ENCODE measurements around the gene KCNK6.
"Not testable (repeated sequence)": the region's sequence is repeated elsewhere in the genome, so short reads cannot be mapped to it uniquely, and the experiment has no call there.

The KCNK6 gene

DNA sequence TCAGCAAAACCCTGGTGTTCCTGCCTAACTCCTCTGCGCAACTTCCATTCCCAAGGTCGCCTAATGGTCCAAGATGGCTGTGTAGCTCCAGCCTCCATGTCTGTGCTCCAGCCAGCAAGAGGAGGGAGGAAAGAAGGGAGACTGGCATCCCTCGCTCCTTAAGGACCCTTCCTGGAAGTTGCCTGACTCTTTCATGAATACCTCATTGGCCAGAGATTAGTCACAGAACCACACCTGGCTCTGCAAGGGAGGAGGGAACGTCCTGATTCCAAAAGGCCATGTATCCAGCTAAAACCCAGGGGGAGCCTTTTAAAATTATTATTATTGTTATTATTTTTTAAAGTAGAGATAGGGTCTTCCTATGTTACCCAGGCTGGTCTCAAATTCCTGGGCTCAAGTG lies 4.8 kb downstream of the KCNK6 start:
- no peak for DNase-seq

DNA sequence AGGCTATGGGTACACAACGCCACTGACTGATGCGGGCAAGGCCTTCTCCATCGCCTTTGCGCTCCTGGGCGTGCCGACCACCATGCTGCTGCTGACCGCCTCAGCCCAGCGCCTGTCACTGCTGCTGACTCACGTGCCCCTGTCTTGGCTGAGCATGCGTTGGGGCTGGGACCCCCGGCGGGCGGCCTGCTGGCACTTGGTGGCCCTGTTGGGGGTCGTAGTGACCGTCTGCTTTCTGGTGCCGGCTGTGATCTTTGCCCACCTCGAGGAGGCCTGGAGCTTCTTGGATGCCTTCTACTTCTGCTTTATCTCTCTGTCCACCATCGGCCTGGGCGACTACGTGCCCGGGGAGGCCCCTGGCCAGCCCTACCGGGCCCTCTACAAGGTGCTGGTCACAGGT lies 6.9 kb downstream of the KCNK6 start:
- DNase-seq = no peak

DNA sequence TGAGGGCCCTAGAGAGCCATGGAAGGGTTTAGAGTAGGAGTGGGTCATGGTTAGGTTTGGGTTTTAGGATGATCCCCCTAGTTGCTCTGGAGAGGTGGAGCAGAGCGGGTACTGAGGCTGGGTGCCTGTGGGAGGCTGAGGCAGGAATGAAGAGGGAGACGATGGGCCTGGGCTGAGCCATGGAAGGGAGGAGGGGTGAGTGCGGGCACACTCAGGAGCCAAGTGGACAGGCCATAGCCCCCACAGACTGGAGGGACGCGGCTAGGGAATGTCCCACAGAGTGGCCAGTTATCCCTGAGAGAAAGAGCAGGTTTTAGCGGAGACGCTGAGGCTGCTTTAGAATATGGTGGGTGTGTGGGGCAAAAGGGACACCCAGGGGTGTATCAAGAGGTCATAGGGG lies 10.0 kb downstream of the KCNK6 start:
- no peak for DNase-seq

DNA sequence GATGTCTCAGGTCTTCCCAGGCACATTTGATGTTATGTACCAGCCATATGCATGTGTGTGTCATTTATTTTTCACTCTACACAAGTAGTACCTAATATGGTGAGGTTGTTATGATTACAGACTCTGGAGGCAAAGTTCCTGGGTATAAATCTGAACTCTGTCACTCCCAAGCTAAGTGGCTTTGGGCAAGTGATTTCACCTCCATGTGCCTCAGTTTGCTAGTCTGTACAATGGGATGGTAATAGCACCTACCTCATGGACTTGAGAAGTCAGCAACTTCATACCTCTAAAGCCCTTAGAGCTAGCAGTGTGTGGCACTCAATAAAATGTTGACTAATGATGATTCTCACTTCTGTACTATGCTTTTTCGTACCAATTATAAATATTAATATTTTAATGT lies 12.1 kb downstream of the KCNK6 start:
- no peak for DNase-seq

DNA sequence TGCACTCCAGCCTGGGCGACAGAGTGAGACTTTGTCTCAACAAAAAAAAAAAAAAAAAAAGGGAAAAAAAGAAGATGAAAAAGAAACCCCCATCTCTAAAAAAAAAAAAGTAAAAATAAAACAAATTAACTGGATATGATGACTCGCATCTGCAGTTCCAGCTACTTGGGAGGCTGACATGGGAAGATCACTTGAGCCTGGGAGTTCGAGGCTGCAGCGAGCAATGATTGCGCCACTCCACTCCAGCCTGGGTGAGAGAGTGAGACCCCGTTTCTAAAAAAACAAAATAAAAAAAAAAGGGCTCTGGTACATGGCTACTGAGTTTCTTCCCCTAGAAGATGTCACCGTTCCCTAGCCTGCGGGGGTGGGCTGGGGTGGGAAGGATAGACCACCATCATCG lies 13.6 kb downstream of the KCNK6 start:
- DNase-seq = no peak

DNA sequence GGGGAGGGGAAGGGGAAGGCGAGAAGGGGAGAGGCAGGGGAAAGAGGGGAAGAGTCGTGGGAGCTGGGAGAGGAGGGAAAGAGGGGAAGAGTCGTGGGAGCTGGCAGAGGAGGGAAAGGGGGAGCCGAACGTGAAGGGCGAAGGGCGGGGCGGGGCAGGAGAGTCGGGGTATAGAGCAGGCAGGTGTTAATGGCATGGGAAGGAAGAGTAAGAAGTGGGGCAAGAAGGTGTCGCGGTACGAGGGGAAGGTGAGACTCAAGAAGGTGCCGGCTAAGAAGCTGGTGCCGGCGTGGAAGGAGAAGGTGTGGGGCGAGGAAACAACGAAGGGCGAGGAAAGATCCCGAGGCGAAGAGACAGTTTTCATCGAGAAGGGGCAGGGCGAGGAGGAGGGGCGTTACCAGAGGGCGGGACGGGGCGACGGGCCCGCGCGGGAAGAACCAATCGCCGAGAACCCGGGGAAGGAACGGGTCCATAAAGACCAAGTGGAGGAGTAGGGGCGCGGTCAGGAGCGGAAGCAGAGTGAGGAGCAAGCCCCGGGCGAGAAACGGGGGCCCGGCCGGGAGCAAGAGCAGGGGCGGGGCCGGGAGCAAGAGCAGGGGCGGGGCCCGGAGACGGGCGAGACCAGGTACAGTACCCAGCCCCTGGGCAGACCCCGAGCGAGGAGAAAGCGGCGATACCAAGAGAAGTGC lies 16.4 kb downstream of the KCNK6 start:
- DNase-seq = peak; percentile 96 to 98

DNA sequence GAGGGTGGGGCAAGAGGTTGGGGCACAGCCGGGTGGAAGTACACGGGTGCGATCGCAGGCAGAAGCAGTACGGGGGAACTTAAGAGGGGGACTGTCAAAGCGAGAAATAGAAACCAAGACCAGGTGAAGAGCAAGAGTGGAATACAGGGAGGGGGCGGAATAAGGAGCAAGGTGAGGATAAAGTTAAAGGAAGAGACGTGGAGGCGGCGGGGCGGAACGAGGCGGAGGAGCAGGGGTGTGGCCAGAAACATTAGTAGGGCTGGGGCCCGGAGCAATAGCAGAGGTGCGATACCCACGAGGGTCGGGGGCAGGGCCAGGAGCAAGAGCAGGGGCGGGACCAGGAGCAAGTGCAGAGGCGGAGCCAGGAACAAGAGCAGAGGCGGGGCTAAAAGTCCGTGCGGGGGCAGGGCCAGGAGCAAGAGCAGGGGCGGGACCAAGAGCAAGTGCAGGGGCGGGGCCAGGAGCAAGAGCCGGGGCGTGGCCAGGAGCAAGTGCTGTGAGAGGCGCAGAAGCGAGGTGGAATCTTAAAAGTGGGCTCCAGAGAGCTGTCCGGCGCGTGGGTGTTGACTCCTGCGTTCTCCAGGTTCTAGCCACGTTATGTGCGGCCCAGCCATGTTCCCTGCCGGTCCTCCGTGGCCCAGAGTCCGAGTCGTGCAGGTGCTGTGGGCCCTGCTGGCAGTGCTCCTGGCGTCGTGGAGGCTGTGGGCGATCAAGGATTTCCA lies 17.2 kb downstream of the KCNK6 start:
- peak; percentile 98 to 99 for DNase-seq

DNA sequence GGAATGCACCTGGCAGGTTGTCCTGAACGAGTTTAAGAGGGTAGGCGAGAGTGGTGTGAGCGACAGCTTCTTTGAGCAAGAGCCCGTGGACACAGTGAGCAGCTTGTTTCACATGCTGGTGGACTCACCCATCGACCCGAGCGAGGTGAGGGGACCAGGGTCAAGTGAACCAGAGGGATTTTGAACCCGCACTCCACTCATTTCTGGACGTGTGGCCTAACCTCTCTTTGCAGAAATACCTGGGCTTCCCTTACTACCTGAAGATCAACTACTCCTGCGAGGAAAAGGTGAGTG lies 17.7 kb downstream of the KCNK6 start:
- DNase-seq = no peak

DNA sequence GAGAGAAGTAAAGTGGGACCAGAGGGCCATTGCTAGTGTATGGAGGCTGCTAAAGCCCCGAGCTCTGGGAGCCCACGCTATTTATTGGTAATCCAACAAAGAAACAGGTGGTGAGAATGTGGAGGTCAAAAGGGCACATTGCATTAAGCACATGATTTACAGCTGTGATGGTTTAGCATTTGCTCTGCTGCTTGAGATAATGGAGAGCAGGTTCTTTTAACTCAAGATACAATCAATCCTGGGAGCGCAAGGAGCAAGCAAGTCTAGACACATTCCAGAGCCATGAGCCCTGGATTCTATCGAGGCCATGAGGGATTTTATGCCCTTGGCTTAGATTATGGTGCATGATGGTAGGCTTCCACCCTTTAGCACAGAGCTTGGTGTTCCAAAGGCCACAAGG lies 19.4 kb downstream of the KCNK6 start:
- not testable (repeated sequence) for DNase-seq

DNA sequence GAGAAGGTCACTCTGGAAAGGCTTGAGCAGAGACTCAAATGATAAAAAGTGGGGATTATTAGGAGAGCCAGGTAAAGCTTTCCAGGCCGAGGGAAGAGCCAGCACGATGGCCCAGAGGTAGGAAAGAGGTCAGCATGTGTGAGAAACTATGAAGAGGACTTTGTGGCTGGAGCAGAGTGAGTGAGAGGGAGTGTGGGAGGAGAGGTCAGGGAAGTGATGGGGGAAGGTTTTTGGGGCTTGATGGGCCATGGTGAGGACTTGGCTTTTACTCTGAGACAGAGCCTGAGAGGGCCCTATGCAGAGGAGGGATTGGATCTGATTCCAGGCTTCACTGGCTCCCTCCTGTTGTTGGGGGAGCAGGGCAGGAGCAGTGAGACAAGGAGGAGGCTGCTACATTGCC lies 21.3 kb downstream of the KCNK6 start:
- DNase-seq = no peak

DNA sequence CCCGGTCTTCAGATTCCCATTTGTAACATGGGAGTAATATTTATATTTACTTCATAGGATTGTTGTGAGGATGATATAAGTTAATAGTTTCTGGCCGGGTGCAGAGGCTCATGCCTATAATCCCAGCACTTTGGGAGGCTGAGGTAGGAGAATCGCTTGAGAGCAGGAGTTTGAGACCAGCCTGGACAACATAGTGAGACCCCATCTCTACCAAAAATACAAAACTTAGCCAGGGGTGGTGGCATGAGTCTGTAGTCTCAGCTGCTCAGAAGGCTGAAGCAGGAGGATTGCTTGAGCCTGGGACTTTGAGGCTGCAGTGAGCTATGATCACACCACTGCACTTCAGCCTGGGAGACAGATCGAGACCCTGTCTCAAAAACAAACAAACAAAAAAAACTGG lies 27.2 kb downstream of the KCNK6 start:
- DNase-seq = no peak

DNA sequence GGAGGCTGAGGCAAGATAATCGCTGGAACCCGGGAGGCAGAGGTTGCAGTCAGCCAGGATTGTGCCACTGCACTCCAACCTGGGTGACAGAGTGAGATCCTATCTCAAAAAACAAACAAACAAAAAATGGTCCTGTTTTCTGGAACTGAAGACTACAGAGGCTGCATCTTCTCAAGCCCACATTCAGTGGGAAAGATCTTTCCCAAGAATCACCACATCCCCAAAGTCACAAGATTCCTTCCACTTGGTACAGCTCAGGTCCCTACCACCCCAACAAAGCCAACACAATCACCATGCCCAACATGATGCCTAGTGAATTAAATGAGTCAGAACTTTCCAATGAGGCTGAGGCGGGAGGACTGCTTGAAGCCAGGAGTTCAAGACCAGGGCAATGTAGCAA lies 31.2 kb downstream of the KCNK6 start:
- DNase-seq = no peak

DNA sequence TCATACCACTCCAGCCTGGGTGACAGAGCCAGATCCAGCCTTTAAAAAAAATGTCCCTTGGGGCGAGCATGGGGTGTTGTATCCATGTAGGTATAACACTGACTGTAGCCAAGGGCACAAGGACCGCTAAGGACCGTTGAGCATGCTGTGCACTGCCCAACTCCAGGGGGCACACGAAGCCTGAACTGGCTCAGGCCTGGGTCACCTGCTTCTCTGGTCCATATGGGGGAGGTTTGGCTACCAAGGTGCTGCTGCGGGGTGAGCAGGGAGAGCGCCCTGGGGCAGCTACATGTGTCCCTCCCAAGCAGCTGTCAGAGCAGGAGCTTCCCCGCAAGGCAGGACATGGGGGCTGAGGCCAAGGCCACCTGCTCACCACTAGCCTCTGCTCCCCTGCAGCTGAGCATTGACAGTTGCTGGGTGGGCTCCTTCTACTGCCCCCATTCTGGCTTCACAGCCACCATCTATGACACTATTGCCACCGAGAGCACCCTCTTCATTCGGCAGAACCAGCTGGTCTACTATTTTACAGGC lies 32.3 kb downstream of the KCNK6 start:
- DNase-seq = no peak

DNA sequence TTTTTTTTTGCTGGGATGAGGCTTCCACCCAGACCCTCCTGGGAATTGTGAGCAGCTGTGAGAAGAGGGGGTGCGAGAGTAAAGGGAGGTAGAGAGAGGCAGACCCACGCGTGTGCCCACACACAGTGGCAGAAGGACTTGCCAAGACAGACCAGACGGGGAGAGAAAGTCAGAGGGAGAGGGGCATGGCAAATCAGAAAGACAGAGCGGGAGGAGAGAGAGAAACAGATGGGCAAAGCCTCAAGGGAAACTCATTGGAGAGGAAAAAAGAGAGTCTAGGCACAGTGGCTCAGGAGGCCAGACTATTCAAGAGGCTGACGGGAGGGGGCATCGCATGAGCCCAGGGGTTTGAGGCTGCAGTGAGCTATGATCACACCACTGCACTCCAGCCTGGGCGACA lies 33.0 kb downstream of the KCNK6 start:
- DNase-seq = no peak

DNA sequence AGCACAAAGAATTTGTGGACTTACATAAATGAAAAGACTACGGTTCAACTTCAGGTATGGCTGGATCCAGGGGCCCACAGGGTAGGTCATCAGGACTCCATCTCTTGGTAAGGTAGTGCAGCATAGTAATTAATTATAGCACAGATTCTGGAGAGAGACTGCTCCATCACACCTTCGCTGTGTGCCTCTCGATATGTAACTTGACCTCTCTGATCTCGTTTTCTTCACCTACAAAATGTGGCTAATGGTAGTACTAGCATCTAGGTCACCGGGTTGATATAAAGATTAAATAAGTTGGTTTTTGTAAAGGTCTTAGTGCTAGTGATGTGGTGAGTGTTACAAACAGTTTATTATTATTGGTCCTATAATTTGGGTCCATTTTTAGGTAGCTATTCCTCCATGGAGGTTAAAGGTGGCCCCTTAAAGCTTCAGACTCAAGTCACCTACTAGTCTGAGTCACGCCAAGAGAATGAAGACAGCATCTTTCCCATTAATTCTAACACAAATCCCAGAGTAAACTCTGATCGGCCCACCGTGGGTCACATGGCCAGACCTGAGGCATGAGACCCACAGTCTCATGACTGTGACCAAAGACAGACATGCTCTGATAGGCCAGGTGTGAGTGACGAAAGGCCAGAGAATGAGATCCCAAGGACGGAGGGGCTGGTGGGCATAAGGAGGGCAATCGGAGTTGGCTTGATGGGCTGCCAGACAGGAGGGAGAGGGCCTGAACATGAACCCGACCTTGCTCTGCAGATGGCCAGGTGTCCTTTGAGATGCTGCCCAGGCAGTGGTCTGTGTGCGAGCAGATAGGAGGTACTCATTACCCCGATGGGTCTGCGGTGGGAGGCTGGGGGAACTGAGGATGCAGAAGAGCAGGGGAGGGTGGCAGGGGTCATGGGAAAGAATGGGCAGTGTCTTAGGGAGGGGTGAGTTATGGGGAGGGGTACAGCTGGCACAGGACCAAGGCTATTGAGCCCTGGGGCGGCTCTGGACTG lies 36.4 kb downstream of the KCNK6 start:
- DNase-seq = no peak

DNA sequence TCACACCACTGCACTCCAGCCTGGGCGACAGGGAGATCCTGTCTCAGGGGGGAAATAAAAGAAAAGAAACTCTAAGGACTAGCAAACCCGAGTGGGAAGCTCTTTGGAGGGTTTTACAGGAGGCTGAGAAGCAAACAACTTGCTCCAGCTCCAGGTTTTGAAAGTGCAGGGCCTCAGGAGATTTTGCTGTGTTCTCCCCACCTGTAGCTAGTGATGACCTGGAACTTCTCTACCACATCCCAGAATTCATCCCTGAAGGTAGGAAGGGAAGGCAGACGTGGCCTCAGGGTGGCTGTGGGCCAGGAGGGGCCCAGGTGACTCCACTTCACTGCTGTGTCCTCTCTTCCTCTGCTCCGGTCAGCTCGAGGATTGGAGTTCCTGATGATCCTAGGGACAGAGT lies 38.4 kb downstream of the KCNK6 start:
- no peak for DNase-seq

DNA sequence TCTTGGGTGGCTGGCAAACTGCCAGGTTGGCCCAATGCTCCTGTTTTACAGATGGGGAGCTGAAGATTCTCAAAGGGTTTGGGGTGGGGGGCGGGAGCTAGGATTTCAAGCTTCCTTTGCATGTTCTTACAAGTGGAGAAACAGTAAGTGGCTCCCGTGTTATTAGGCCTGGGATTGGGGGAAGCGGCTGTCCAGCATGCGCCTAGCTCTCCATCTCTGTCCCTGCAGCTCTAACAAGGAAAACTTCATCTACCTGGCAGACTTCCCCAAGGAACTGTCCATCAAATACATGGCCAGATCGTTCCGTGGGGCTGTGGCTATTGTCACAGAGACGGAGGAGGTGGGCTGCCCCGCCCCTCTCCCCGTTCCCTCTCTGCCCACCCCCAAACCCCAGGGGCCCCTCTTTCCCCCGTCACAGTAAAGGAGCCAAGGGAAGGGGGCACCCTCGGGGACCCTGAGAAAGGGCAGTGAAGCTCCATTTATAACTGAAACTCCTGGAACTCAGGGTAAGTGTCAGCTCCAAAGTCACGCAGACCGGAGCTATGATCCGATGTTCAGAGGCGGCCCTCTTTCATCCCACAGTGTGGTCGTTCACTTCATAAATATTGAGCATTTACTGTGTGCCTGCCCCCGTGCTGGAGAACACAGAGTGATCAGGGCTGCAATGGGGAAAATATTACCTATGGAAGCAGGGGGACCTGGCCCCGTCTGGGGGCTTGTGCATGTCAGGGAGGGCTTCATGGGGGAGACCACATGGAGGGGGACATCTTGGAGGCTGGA lies 39.8 kb downstream of the KCNK6 start:
- no peak for DNase-seq

DNA sequence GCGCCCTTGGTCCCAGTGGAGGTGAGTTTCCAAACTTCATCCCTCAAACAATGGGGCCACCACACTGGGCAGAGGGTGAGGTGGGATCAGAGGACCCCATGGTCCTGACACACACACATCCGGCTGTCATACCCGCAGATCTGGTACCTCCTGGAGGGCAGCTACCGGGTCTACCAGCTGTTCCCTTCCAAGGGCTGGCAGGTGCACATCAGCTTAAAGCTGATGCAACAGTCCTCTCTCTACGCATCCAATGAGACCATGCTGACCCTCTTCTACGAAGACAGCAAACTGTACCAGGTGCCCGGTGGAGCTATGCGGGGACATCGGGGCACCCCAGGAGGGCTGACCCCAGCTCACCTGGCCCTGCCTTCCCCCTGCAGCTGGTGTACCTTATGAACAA lies 40.7 kb downstream of the KCNK6 start:
- DNase-seq = no peak

DNA sequence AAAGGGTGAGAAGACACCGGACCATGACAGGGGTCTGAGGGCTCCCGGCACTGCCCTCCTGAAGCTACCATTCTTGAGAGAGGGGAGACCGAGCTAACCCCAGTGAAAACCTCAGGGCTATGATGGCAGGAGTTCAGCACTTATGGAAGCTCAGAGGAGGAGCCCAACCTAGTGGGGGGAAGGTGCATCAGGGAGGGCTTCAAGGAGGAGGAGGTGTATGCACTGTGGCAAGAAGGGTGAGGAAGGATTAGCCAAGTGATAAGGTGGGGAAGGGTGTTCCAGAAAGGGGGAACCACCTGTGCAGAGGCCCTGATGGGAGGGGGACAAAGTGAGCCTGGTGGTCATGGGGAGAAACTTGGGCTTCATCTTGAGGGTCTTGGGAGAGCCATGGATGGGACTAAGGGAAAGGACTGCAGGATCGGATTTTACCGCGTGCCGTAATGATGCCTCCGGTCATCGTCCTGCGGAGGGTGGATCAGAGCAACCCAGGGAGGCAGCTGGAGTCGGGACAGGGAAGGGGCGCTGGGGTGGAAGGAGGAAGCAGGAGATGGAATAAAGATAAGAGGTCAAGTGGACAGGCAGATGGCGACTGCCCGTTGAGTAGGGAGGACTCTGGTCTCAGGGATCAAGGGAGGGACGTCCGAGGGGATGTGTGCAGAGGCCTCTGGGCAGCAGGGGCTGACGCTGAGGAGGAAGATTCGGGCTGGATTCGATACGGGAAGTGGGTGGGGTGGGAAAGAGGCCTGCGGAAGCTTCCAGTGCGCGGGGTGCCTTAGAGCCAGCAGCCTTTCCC lies 41.4 kb downstream of the KCNK6 start:
- DNase-seq = peak; percentile 2 to 14

DNA sequence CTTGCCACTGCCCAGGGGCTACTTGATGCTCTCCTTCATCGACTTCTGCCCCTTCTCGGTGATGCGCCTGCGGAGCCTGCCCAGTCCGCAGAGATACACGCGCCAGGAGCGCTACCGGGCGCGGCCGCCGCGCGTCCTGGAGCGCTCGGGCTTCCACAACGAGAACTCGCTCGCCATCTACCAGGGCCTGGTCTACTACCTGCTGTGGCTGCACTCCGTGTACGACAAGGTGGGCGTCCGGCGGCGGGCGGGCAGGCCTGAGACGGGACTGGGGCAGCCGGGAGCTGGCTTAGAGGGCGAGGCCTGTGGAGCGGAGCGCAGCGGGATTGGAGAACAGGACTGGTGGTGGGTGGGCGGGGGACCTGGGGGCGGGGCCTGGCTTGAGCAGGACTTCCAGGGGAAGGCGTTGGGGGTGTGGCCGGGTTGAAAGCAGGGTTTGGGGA lies 42.0 kb downstream of the KCNK6 start:
- peak; percentile 70 to 78 for DNase-seq

DNA sequence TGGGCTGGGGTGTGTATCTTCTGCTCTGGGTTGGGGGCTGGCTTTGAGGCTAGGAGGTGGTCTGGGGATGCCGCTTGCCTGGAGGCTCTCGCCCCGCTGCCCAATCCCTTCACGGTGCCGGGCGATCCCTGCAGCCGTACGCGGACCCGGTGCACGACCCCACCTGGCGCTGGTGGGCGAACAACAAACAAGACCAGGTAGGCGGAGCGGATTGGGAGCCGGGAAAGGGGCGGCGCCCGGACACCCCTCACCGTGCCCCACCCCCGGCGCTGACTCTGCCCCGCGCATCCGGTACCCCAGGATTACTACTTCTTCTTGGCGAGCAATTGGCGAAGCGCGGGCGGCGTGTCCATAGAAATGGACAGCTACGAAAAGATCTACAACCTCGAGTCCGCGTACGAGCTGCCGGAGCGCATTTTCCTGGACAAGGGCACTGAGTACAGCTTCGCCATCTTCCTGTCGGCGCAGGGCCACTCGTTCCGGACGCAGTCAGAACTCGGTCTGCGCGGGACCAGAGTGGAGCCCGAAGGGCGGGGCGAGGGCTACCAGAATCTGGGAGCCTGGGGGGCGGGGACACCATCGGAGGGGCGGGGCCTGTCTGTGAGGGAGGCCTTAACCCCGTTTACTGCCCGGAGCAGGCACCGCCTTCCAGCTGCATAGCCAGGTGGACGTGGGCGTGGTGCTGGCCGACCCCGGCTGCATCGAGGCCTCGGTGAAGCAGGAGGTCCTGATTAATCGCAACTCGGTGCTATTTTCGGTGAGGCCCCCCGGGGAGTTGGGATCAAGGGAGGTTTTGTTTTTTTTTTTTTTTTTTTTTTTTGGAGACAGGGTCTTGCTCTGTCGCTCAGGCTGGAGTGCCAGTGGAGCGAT lies 42.7 kb downstream of the KCNK6 start:
- peak; percentile 78 to 91 for DNase-seq

All from inflammatory macrophage treated with lipopolysaccharide for 1 hour (primary cell).